Hypothalamus (tissue), 51 donors: ENCODE data around the gene CCDC170.

Source experiments
- DNase-seq, 51 donors: peaks; one replicate each; lab custom pipeline; 2025; lab: John Stamatoyannopoulos, UW

CCDC170 gene

GRCh38 chr6:151639750-151640149 is 145.9 kb downstream of the CCDC170 start:
- DNase-seq: no peak

GRCh38 chr6:151641028-151641427 is 147.2 kb downstream of the CCDC170 start:
- no peak for DNase-seq

- DNase-seq: no peak
These were observed 154.3 kb downstream of the CCDC170 start for GRCh38 chr6:151647976-151648639.

- DNase-seq: no peak
These were observed 156.0 kb downstream of the CCDC170 start for GRCh38 chr6:151649835-151650234.

GRCh38 chr6:151651639-151652038 is 157.8 kb downstream of the CCDC170 start:
- DNase-seq: no peak

GRCh38 chr6:151652325-151652724 is 158.5 kb downstream of the CCDC170 start:
- DNase-seq: no peak

GRCh38 chr6:151655099-151655498 is 161.3 kb downstream of the CCDC170 start:
- DNase-seq: no peak

GRCh38 chr6:151656392-151656791 is 162.6 kb downstream of the CCDC170 start:
- no peak for DNase-seq

GRCh38 chr6:151658091-151658490 is 164.3 kb downstream of the CCDC170 start:
- no peak for DNase-seq

GRCh38 chr6:151659212-151659611 is 165.4 kb downstream of the CCDC170 start:
- no peak for DNase-seq

GRCh38 chr6:151661509-151661908 is 167.7 kb downstream of the CCDC170 start:
- DNase-seq: no peak

GRCh38 chr6:151661928-151662327 is 168.1 kb downstream of the CCDC170 start:
- DNase-seq: no peak

- no peak for DNase-seq
These were observed 169.7 kb downstream of the CCDC170 start for GRCh38 chr6:151663559-151663958.

- no peak for DNase-seq
These were observed 170.6 kb downstream of the CCDC170 start for GRCh38 chr6:151664390-151664789.

- DNase-seq: no peak
These were observed 171.5 kb downstream of the CCDC170 start for GRCh38 chr6:151665329-151665728.

- DNase-seq: no peak
These were observed 172.7 kb downstream of the CCDC170 start for GRCh38 chr6:151666526-151666925.

GRCh38 chr6:151669208-151669560 is 175.4 kb downstream of the CCDC170 start:
- DNase-seq: no peak

- DNase-seq: no peak
These were observed 176.3 kb downstream of the CCDC170 start for GRCh38 chr6:151670116-151670515.
